Gastroesophageal sphincter (tissue), 3 donors: ENCODE measurements around the gene SOCS3.

Experiments used
- EP300 ChIP-seq: sonication (generic); formaldehyde crosslinking; IDR thresholded peaks from one replicate; pipeline ENCODE4 v1.6.1; 2017; ENCODE audit warnings: antibody characterized with exemption, mild to moderate bottlenecking
- POLR2A ChIP-seq, 2 donors: fragments of 450-650 bp; IDR thresholded peaks; one replicate each; pipeline ENCODE4 v1.6.1; 2017; ENCODE audit warnings: antibody characterized with exemption in 2 of 2, mild to moderate bottlenecking in 2 of 2, moderate library complexity in 1 of 2
- POLR2AphosphoS5 ChIP-seq: sonication (generic); formaldehyde crosslinking; IDR thresholded peaks from one replicate; pipeline ENCODE4 v1.6.1; 2017; ENCODE audit warnings: antibody characterized with exemption
- TF ChIP-seq, protein P1 (sequence below), 4 experiments: fragments of 200-600 bp in 2 of 4; fragments of 450-650 bp in 2 of 4; sonication (generic) in 1 of 4; IDR thresholded peaks; one replicate each; pipeline ENCODE4 v1.5.1; 2017 to 2019; ENCODE audit warnings: antibody characterized with exemption in 4 of 4, mild to moderate bottlenecking in 2 of 4, moderate library complexity in 2 of 4

DNA sequence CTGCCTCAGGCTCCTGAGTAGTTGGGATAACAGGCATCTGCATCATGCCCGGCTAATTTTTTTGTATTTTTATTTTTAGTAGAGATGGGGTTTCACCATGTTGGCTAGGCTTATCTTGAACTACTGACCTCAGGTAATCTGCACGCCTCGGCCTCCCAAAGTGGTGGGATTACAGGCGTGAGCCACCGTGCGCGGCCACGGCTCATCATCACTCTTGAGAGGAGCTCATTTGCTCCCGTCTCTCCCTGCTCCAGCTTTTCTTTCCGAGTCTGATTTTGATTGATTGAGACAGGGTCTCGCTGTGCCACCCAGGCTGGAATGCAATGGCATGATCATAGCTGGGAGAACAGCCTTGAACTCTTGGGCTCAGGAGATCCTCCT is 31.2 kb upstream of the SOCS3 start:
- TF ChIP-seq, protein P1, sequence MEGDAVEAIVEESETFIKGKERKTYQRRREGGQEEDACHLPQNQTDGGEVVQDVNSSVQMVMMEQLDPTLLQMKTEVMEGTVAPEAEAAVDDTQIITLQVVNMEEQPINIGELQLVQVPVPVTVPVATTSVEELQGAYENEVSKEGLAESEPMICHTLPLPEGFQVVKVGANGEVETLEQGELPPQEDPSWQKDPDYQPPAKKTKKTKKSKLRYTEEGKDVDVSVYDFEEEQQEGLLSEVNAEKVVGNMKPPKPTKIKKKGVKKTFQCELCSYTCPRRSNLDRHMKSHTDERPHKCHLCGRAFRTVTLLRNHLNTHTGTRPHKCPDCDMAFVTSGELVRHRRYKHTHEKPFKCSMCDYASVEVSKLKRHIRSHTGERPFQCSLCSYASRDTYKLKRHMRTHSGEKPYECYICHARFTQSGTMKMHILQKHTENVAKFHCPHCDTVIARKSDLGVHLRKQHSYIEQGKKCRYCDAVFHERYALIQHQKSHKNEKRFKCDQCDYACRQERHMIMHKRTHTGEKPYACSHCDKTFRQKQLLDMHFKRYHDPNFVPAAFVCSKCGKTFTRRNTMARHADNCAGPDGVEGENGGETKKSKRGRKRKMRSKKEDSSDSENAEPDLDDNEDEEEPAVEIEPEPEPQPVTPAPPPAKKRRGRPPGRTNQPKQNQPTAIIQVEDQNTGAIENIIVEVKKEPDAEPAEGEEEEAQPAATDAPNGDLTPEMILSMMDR (IDR thresholded peaks at IDR 0.05) = no peak
- TF ChIP-seq POLR2A (IDR thresholded peaks at IDR 0.05) = no peak
- TF ChIP-seq EP300 = no peak
- TF ChIP-seq POLR2AphosphoS5 = no peak
